Measurements from ENCODE around the gene ATM.
"Not testable (repeated sequence)": the region's sequence is repeated elsewhere in the genome, so short reads cannot be mapped to it uniquely, and the experiment has no call there.

ATM gene

DNA sequence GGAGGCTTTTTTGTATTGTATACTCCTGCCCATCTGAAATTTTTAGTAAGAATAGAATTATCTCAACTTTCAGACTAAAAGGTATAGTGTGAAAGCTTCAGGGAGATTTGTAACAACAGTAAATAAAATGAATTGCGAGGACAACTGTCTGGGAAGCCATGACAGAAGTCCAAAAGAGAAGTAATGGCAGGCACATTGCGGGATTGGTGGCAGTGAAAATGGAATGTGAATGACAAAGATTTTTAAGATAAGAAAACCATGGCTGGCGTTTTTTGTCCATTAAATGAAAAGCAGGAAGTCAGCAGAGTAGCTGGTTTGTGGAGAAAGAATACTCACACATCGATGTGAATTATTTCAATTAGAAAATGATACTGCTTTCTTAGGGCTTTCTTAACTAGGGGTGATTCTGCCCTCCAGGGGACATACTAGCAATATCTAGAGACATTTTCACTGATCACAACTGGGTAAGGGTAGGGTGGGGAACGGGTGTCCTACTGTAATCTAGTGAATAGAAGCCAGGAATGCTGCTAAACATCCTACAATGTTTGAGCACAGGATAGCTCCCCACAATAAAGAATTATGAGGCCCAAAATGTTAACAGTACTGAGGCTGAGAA, 2.0 kb upstream of the ATM start:
- DNase-seq (ENCODE audit: low read depth) = no peak

DNA sequence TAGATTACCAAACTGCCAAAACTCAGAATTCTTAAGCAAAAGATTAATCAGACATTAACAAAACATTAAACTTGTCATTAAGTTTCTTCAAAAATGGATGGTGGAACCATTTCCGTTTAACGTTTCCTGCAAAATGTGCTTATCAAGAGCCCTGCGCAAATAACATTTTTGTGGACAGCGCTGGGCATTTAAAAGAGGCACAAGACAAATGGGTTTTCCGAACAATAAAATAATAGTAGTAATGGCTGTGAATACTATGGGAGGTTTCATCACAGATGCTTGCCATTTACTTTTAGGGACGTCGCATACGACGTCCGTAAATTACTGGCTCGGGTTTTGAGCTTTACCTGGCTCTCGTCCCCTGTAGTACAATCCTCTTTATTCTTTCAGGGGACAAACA, 1.5 kb upstream of the ATM start:
- DNase-seq (ENCODE audit: low read depth) = no peak

DNA sequence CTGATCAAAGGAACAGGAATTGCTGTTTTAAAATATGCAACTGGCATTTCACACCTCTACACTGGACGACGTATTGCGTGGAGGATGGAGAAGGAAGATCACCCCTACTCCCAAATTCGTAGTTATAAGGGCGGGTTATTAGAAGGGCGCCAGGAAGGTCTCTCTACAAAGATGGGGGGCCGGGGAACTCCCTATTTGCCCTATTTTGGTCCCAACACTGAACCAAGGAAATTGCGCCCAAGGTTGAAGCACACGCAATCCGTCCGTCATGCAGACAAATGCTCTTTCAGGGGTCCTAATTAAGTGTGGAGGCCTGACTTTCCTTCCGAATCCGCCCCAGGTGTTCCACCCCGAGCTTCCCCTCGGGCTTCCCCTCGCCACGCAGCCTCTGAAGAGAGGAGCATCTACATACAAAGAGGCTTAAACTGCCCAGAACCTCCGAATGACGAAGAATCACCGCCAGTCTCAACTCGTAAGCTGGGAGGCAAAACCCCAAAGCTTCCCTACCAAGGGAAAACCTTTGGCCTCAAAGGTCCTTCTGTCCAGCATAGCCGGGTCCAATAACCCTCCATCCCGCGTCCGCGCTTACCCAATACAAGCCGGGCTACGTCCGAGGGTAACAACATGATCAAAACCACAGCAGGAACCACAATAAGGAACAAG, 825 bp upstream of the ATM start:
- DNase-seq (ENCODE audit: low read depth) = no peak

DNA sequence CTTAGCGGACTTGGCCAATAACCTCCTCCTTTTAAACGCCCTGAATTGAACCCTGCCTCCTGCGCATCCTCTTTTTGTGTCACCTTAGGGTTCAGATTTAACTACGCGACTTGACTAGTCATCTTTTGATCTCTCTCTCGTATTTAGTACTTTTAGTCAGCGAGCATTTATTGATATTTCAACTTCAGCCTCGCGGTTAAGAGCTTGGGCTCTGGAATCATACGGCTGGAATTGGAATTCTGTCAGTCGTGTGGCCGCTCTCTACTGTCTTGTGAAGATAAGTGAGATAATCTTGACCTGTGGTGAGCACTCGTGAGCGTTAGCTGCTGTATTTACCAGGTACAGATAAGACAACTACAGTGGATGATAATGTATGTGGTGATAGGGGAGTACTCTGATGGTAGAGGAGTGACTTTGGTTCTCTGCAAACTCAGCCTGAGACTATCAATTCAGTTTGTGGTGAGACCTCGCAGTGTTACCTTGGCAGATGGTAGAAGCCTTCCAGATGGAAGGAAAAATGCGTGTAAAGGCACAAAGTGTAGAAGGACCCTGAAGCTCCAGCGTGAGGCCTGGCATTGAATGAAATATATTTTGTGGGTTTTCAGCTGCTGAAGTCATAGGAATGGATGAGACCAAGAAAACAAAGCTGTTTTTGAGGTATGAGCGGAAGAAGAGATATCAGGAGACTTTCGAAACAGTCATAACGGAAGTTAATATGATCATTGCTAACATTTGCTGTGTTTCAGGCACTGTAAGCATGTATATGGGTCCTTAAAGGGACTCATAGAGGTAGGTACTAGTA, 682 bp downstream of the ATM start:
- DNase-seq (ENCODE audit: low read depth) = no peak

DNA sequence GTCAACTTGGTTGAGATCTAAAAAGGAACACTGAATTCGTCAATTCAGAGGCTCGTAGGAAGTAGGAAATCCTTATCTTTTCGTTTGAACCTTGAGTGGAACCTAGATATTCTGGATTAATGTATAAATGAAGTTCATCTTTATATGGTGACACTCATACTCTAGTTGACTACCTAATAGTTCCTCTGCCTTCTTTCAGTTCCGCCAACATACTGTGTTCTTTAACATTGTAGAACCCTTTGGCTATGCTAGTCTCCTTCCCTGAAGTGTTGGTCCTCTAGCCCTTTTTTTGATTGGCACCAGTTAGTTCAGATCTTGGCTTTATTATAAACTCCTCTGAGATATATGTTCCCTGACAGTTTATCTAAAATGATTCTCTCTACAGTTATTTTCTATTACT, 1.5 kb downstream of the ATM start:
- no peak for DNase-seq (ENCODE audit: low read depth)

DNA sequence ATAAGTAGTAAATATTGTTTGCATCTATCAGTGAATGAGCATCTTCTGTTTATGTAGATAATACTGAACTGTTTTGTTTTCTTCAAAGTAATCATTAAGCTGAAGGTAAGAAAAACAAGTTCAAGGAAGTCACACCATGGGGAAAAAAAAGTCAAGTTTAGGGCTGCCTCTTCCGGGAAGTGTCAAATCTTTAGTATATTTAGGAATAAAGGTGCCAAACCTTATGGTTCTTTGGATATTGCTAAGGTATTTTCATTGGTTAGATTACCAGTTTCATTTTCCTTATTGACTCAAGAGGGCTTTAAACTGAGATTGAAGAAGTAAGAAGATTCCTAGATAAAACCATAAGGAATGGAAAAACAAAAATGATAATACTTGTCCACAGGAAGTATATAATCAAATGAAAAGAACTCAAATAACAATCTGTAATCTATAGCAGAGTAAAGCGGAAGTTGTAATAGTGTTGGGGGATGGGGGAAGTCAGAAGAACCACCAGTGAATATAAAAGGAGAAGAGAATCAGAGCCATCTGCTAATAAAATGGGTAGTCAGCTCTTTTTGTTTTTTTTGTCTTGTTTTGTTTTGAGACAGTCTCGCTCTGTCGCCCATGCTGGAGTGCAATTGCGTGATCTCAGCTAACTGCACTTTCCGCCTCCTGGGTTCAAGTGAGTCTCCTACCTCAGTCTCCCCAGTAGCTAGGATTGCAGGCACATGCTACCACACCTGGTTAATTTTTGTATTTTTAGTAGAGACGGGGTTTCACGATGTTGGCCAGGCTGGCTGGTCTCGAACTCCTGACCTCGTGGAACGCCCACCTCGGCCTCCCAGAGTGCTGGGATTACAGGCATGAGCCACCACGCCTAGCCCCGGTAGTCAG, 2.3 kb downstream of the ATM start:
- DNase-seq (ENCODE audit: low read depth) = no peak

DNA sequence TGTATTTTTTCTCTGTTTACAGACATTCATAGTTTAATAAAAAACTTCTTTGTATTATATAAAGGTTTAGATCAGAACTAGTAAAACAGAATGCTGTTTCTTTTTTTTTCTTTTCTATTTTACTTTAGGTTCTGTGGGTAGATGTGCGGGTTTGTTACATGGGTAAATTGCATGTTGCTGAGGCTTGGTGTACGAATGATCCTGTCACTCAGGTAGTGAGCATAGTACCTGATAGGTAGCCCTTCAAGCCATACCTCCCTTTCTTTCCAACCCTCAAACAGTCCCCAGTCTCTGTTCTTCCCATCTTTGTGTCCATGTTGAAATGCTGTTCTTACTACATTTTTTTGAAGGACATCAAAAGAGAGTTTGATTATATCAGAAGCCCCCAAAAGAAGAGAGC, 3.2 kb downstream of the ATM start:
- no peak for DNase-seq (ENCODE audit: low read depth)

DNA sequence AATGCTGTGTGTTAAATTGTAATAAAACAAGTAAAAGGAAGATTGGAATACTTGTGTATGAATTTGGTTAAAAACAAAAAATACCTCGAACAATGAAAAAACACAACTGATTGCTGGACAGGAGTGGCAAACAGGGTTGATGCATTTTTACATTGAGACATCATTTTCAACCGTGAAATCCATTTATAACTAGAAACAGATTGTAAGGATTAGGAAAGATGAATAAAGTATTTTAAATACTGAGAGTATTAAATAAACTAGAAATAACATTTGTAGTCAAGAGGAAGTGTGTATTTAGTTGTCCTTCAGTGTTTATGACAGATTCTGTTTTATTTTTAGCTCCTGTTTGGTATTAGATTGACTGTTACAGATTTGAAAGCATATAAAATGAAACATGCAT, 5.4 kb downstream of the ATM start:
- DNase-seq (ENCODE audit: low read depth) = no peak

DNA sequence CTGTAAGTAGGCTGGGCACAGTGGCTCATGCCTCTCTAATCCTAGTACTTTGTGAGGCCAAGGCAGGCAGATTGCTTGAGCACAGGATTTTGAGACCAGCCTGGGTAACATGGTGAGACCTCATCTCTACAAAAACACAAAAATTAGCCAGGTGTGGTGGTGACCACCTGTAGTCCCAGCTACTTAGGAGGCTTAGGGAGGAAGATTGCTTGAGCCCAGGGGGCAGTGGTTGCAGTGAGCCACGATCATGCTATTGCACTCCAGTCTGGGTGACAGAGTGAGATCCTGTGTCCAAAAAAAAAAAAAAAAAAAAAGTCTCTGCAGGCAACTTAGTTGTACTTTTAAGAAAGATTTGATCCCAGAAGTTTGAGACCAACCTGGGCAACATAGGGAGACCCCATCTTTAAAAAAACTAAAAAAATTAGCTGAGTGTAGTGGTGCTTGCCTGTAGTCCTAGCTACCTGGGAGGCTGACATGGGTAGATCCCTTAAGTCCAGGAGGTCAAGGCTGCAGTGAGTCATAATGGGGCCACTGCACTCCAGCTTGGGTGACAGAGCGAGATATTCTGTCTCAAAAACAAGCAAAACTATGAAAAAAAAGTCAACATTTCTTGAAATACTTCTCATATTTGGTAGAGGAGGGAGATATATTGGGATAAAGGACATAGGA, 10.5 kb downstream of the ATM start:
- DNase-seq (ENCODE audit: low read depth) = no peak

DNA sequence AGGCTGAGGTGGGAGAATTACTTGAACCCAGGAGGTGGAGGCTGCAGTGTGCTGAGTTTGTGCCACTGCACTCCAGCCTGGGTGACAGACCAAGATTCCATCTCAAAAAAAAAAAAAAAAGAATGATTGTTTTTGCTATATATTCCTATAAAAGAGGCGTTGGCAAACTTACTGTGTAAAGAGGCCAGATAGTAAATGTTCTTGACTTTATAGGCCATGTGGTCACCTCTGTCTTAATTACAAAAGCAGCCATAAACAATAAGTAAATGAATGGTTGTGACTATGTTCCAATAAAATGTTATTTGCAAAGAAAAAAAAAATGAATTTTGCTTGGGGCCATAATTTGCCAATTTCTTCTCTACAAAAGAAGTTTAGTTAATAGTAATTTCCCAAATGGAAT, 12.3 kb downstream of the ATM start:
- DNase-seq (ENCODE audit: low read depth) = no peak

DNA sequence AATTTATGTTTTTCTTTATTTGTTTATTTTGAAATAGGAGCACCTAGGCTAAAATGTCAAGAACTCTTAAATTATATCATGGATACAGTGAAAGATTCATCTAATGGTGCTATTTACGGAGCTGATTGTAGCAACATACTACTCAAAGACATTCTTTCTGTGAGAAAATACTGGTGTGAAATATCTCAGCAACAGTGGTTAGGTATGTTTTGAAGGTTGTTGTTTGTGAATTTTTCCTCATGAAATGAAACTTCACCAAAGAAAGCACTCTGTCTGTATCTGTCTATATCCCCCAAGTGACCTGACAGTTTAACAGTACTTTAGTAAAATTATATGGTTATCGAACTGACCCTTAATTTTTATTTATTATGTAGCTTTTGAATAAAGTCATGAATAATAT, 12.8 kb downstream of the ATM start:
- no peak for DNase-seq (ENCODE audit: low read depth)

DNA sequence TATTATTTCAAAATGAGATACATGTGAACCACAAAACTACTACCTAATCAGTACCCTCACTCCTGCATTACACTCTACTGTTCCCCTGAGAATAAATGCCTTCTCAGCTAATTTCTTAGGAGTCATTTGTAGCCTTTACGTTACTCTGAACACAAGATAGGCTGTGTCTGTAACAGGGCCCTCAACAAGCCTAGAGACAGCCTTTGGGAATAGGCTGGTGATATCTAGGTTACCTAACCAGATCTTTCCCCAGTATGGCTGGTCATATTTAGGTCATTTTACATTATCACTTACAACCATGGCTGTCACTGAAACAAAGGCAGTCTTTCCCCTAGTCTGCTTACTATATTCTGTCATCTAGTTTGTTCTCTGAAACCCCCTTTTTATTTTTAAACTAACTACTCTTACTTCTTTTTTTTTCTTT, 14.2 kb downstream of the ATM start:
- no peak for DNase-seq (ENCODE audit: low read depth)

DNA sequence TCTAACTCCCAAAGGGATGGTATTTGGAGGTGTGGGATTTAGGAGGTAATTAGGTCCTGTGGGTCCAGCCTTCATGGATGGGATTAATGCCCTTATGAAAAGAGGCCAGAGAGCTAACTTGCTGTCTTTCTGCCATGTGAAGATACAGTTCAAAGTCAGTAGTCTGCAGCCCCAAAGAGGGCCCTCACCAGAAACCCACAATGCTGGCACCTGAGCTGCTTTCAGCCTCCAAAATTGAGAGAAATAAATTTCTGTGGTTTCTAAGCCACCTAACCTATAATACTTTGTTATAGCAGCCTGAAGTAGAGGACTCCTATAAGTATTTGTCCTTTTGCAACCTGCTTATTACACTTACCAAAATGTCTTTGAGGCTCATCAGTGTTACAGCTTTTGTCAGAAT, 16.2 kb downstream of the ATM start:
- DNase-seq (ENCODE audit: low read depth) = no peak

DNA sequence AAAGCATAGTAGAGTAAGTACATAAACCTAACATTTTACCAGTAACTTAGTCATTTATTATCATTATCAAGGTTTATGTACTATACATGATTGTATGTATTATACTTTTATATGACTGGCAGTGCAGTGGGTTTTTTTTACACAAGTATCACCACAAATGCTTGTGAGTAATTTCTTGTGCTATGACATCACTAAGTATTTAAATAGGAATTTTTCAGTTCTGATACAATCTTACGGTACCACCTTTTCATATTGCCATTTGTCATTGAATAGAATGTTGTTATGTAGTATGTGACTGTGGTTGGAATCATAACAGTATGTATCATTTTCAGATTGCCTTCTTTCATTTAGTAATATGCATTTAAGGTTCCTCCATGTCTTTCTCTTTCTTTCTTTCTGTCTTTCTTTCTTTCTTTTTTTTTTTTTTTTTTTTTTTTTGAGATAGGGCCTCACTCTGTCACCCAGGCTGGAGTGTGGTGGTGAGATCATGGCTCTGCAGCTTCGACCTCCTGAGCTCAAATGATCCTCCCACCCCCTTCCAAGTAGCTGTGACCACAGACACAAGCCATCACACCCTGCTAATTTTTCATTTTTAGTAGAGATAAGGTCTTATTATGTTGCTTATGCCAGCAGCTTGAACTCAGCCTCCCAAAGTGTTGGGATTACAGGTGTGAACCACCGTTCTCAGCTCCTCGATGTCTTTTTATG, 18.6 kb downstream of the ATM start:
- no peak for DNase-seq (ENCODE audit: low read depth)

DNA sequence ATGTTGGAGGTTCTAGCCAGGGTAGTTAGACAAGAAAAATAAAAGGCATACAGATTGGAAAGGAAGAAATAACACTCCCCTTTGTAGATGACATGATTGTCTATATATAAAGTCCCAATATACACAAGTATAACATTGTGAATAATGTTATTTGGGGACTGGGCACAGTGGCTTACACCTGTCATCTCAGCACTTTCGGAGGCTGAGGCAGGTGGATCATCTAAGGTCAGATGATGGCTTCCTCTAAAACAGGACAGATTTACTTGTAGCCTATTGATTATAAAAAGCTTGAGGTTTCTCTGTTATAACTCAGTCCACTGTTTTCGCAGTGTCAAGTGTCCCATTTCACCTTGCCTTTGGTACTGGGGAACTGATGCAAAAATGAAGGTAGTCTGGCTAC, 19.6 kb downstream of the ATM start:
- no peak for DNase-seq (ENCODE audit: low read depth)

DNA sequence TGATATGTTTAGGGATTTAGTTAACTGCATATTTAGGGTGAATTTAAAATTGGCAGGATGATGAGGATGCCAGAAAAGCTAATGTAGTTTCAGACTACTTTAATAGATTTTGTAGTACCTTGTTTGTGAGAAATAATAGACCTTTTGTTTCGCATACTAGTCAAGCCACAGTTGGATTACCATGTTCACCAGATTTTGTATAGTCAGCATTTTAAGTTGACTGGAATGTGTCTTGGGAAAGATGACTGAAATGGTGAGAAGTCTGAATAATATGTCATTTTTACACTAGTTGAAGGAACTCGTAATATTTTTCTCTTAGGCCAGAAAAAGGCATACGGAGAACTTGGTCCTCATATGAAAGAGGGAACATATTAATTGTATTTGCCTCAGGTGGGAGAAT, 23.4 kb downstream of the ATM start:
- DNase-seq (ENCODE audit: low read depth) = no peak

DNA sequence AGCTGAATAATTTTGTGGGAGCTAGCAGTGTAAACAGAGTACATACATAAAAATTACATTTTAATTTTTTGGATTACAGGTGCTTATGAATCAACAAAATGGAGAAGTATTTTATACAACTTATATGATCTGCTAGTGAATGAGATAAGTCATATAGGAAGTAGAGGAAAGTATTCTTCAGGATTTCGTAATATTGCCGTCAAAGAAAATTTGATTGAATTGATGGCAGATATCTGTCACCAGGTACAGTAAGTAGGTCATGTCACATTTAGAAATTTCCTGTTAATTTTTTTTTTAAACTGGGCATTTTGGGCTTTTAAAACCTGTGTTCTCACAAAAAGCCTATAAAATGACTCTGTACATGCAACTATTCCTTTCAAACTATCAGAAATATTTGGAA, 24.0 kb downstream of the ATM start:
- DNase-seq (ENCODE audit: low read depth) = no peak

DNA sequence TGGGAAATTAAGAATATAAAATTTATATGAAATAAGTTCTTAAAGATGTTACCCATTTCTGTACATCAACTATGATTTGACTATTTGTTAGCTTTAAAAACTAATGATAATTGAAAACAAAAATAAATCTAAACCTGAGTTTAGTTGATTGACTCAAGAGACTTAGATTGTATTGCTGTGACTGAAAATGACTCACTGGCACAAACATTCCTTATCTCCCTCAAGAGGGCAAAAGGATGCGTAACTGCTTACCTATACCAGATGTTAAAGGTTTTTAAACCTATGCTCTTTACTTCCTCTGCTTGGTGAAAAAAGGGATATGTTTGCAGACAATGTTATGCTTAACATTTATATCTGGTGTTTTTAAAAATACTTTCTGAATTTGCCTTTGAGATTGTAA, 30.3 kb downstream of the ATM start:
- DNase-seq (ENCODE audit: low read depth) = no peak

DNA sequence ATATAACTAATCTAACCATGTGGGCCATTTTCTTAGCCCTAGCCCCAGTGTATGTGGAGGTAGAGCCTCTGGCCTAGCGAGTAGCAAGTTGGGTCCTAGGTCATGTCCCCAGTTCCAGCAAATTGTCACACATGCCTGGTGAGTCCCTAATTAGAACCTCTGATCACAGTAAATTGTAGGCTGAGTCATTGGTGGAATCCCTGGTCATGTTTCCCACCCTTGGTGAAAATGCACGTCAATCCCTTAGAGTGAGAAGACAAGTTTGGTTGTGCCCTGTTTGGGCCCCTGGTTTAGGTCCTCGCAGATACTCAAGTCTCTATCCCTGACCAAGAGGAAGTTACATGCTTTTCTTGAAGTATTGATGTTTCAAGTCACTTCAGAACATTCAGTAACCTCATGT, 46.7 kb downstream of the ATM start:
- DNase-seq (ENCODE audit: low read depth) = no peak

DNA sequence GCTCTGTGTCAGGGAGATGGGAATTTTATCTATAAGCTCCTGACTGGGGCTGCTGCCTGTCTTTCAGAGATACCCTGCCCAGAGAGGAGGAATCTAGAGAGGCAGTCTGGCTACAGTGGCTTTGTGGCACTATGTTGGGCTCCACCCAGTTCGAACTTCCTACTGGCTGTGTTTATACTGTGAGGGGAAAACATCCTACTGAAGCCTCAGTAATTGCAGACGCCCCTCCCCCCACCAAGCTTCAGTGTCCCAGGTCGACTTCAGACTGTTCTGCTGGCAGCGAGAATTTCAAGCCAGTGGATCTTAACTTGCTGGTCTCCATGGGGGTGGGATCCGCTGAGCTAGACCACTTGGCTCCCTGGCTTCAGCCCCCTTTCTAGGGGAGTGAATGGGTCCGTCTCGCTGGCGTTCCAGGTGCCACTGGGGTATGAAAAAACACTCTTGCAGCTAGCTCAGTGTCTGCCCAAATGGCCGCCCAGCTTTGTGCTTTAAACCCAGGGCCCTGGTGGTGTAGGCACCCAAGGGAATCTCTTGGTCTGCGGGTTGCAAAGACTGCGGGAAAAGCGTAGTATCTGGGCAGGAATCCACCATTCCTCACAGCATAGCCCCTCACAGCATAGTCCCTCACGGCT, 54.2 kb downstream of the ATM start:
- DNase-seq (ENCODE audit: low read depth) = not testable (repeated sequence)

DNA sequence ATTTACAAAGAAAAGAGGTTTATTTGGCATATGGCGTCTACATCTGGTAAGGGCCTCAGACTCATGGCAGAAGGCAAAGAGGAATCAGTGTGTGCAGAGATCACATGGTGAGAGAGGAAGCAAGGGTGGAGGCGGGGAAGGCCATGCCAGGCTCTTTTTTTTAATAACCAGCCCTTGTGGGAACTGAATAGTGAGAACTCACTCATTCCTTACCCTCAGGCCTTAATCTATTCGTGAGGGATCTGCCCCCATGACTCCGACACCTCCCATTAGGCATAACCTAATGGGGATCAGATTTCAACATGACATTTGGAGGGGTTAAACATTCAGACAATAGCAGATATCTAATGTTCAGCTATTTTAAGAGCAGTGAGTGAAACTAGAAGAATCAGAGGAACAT, 55.7 kb downstream of the ATM start:
- no peak for DNase-seq (ENCODE audit: low read depth)

Data from GM04504 (cell line).